ENCODE results near the gene FRA10AC1.

The FRA10AC1 gene

GRCh38 chr10:93629647-93630305, 72.6 kb downstream of the FRA10AC1 start:
- no peak for DNase-seq

- DNase-seq, result no peak
Measured at GRCh38 chr10:93628858-93629257, 73.5 kb downstream of the FRA10AC1 start.

GRCh38 chr10:93622942-93623341, 79.5 kb downstream of the FRA10AC1 start:
- DNase-seq, result no peak

- DNase-seq, result no peak
Measured at GRCh38 chr10:93620925-93621324, 81.5 kb downstream of the FRA10AC1 start.
